Loucy (cell line): ENCODE results near the gene TBC1D3B.
A peak's percentile ranks its signal among the peaks of the same experiment; 100 is the strongest.

Experiments used
- H2AFZ ChIP-seq: fragments of 200-600 bp; sonication (generic); 2 replicates; pipeline ENCODE4 v1.6.0; 2016; ENCODE audit warnings: antibody characterized with exemption, mild to moderate bottlenecking, low read length, moderate library complexity
- H3F3A ChIP-seq: fragments of 200-600 bp; 2 replicates; pipeline ENCODE4 v1.6.0; 2016; ENCODE audit warnings: antibody characterized with exemption, low read depth, mild to moderate bottlenecking
- H3K27me3 ChIP-seq: fragments of 200-600 bp; sonication (generic); 2 replicates; pipeline ENCODE4 v1.6.1; 2014; ENCODE audit warnings: low read length, mild to moderate bottlenecking; ENCODE audit not compliant: insufficient read depth, poor library complexity, severe bottlenecking
- H3K36me3 ChIP-seq: fragments of 200-600 bp; sonication (generic); 2 replicates; pipeline ENCODE4 v1.6.1; 2016; ENCODE audit warnings: low read length; ENCODE audit not compliant: insufficient read depth
- H3K4me1 ChIP-seq: fragments of 200-600 bp; sonication (generic); 2 replicates; pipeline ENCODE4 v1.5.1; 2014; ENCODE audit warnings: low read length, mild to moderate bottlenecking; ENCODE audit not compliant: insufficient read depth, poor library complexity, severe bottlenecking
- H3K4me2 ChIP-seq: fragments of 200-600 bp; sonication (generic); 2 replicates; pipeline ENCODE4 v1.6.0; 2014; ENCODE audit warnings: antibody characterized with exemption, low read length, low read depth, mild to moderate bottlenecking; ENCODE audit not compliant: poor library complexity, severe bottlenecking
- H3K4me3 ChIP-seq: fragments of 200-600 bp; sonication (generic); 2 replicates; pipeline ENCODE4 v1.5.1; 2014; ENCODE audit warnings: low read length, mild to moderate bottlenecking, mixed read lengths; ENCODE audit not compliant: poor library complexity, severe bottlenecking
- H3K79me2 ChIP-seq: fragments of 200-600 bp; sonication (generic); 2 replicates; pipeline ENCODE4 v1.6.1; 2014; ENCODE audit warnings: low read length; ENCODE audit not compliant: insufficient read depth
- H3K9ac ChIP-seq: fragments of 200-600 bp; sonication (generic); 2 replicates; pipeline ENCODE4 v1.6.0; 2014; ENCODE audit warnings: mild to moderate bottlenecking, low read depth, low read length, moderate library complexity; ENCODE audit not compliant: poor library complexity, severe bottlenecking
- H3K9me2 ChIP-seq: fragments of 200-600 bp; sonication (generic); replicated peaks from 2 replicates; pipeline ENCODE4 v1.6.1; 2016; ENCODE audit warnings: low read depth, low read length, mixed read lengths
- H3K9me3 ChIP-seq: fragments of 200-600 bp; sonication (generic); 2 replicates; pipeline ENCODE4 v1.6.1; 2014; ENCODE audit warnings: mild to moderate bottlenecking, antibody characterized with exemption, low read length, low read depth; ENCODE audit not compliant: insufficient read depth
- H4K20me1 ChIP-seq: fragments of 200-600 bp; sonication (generic); 2 replicates; pipeline ENCODE4 v1.6.0; 2014; ENCODE audit warnings: antibody characterized with exemption, low read length, mild to moderate bottlenecking; ENCODE audit not compliant: insufficient read depth, poor library complexity, severe bottlenecking
- EZH2phosphoT487 ChIP-seq: fragments of 200-600 bp; IDR thresholded peaks from 2 replicates; pipeline ENCODE4 v1.6.1; 2018; ENCODE audit warnings: antibody characterized with exemption, mild to moderate bottlenecking, moderate library complexity, borderline replicate concordance
- TF ChIP-seq, protein P1 (sequence below): fragments of 200-600 bp; sonication (generic); conservative IDR thresholded peaks from 2 replicates; pipeline ENCODE4 v1.5.1; 2014; ENCODE audit warnings: mild to moderate bottlenecking, antibody characterized with exemption, low read length

The TBC1D3B gene

GRCh38 chr17:36148559-36149295 lies 27.7 kb downstream of the TBC1D3B start:
- no peaks in the 10 kb centered on the region for H3K9me2 ChIP-seq
- H3K4me3 ChIP-seq: no peak overlapping the region
- H3K9me3 ChIP-seq: no peaks in the 10 kb centered on the region
- H4K20me1 ChIP-seq: no peaks in the 10 kb centered on the region
- H3K79me2 ChIP-seq: no peaks in the 10 kb centered on the region
- H3F3A ChIP-seq: no peaks in the 10 kb centered on the region
- H3K4me2 ChIP-seq: no peak overlapping the region
- H2AFZ ChIP-seq: peak overlapping the region; percentile 22
- no peaks in the 10 kb centered on the region for H3K4me1 ChIP-seq
- H3K36me3 ChIP-seq: no peaks in the 10 kb centered on the region
- H3K9ac ChIP-seq: no peak overlapping the region
- no peak for TF ChIP-seq EZH2phosphoT487
- TF ChIP-seq, protein P1, sequence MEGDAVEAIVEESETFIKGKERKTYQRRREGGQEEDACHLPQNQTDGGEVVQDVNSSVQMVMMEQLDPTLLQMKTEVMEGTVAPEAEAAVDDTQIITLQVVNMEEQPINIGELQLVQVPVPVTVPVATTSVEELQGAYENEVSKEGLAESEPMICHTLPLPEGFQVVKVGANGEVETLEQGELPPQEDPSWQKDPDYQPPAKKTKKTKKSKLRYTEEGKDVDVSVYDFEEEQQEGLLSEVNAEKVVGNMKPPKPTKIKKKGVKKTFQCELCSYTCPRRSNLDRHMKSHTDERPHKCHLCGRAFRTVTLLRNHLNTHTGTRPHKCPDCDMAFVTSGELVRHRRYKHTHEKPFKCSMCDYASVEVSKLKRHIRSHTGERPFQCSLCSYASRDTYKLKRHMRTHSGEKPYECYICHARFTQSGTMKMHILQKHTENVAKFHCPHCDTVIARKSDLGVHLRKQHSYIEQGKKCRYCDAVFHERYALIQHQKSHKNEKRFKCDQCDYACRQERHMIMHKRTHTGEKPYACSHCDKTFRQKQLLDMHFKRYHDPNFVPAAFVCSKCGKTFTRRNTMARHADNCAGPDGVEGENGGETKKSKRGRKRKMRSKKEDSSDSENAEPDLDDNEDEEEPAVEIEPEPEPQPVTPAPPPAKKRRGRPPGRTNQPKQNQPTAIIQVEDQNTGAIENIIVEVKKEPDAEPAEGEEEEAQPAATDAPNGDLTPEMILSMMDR: peak; percentile 100
- H3K27me3 ChIP-seq: no peaks in the 10 kb centered on the region

- H3K36me3 ChIP-seq: no peaks in the 10 kb centered on the region
- no peak overlapping the region for H3K4me2 ChIP-seq
- H3K79me2 ChIP-seq: no peaks in the 10 kb centered on the region
- H3F3A ChIP-seq: no peaks in the 10 kb centered on the region
- H3K4me3 ChIP-seq: no peak overlapping the region
- no peak overlapping the region for H2AFZ ChIP-seq
- H3K9me2 ChIP-seq: no peaks in the 10 kb centered on the region
- no peaks in the 10 kb centered on the region for H3K27me3 ChIP-seq
- no peaks in the 10 kb centered on the region for H4K20me1 ChIP-seq
- H3K4me1 ChIP-seq: no peaks in the 10 kb centered on the region
- H3K9me3 ChIP-seq: no peaks in the 10 kb centered on the region
- H3K9ac ChIP-seq: no peak overlapping the region
- TF ChIP-seq, protein P1: no peak
- no peak for TF ChIP-seq EZH2phosphoT487
These were observed 28.8 kb downstream of the TBC1D3B start for GRCh38 chr17:36147601-36148000.

GRCh38 chr17:36144981-36145729 lies 31.3 kb downstream of the TBC1D3B start:
- Histone ChIP-seq H4K20me1 (no peaks in the 10 kb centered on the region), H3K4me1 (no peaks in the 10 kb centered on the region), H3K79me2 (no peaks in the 10 kb centered on the region), H3K27me3 (no peaks in the 10 kb centered on the region), H3K4me3 (no peak overlapping the region), H3K4me2 (no peak overlapping the region), H3K9me2 (no peaks in the 10 kb centered on the region), H3K9me3 (no peaks in the 10 kb centered on the region), H3F3A (no peaks in the 10 kb centered on the region), H3K36me3 (no peaks in the 10 kb centered on the region), H3K9ac (no peak overlapping the region), H2AFZ (no peak overlapping the region)
- TF ChIP-seq, protein P1: no peak
- no peak for TF ChIP-seq EZH2phosphoT487
